Ascending aorta (tissue), 2 donors: ENCODE measurements around the gene CCL8. TPM values are rescaled to one million over a fixed set of nuclear protein-coding genes. Genes with fewer than 3 reads are reported as not detected.

Source experiments
- DNase-seq, 2 donors: peaks; one replicate each; pipeline ENCODE4 v3.0.0-alpha.2; 2019; ENCODE audit warnings: low spot score in 2 of 2
- H3K27ac ChIP-seq, 2 donors: fragments of 200-600 bp; sonication (generic); one replicate each; pipeline ENCODE4 v1.5.1; 2016 to 2017; ENCODE audit warnings: mild to moderate bottlenecking in 1 of 2
- H3K27me3 ChIP-seq: fragments of 200-600 bp; sonication (generic); one replicate; pipeline ENCODE4 v1.5.1; 2017
- H3K36me3 ChIP-seq, 2 donors: fragments of 200-600 bp; sonication (generic); one replicate each; pipeline ENCODE4 v1.5.1; 2016
- H3K4me1 ChIP-seq, 2 donors: fragments of 200-600 bp; sonication (generic); one replicate each; pipeline ENCODE4 v1.5.1; 2016 to 2017; ENCODE audit warnings: mild to moderate bottlenecking in 1 of 2
- H3K4me3 ChIP-seq, 2 donors: fragments of 200-600 bp; sonication (generic); one replicate each; pipeline ENCODE4 v1.5.1; 2016 to 2017; ENCODE audit warnings: mild to moderate bottlenecking in 1 of 2
- H3K9me3 ChIP-seq, 2 donors: fragments of 200-600 bp; sonication (generic); one replicate each; pipeline ENCODE4 v1.5.1; 2016
- CTCF ChIP-seq, 3 experiments: fragments of 200-600 bp in 2 of 3; fragments of 450-650 bp in 1 of 3; sonication (generic) in 2 of 3; IDR thresholded peaks; one replicate each; pipeline ENCODE4 v1.5.1; 2016 to 2019; ENCODE audit warnings: antibody characterized with exemption in 3 of 3, mild to moderate bottlenecking in 1 of 3, moderate library complexity in 1 of 3
- intact Hi-C: fragments of 100-400 bp; cut with DNase I; formaldehyde crosslinking; loops from one replicate; pipeline ENCODE4 v1.15.1; 2023
- total RNA-seq: library from RNA; depleted of rRNA; stranded (reverse); fragments of >200 nt; gene quantifications from one replicate; pipeline ENCODE4 v1.1.0, GENCODE V29; 2016

Gene CCL8
- total RNA-seq, 1 donor from 2014 or later = not detected

GRCh38 chr17:34300652-34301370, 18.4 kb upstream of the CCL8 start:
- DNase-seq = no peak
- Histone ChIP-seq H3K9me3 (no peaks in the 10 kb centered on the region), H3K27ac (no peak overlapping the region), H3K27me3 (no peaks in the 10 kb centered on the region), H3K4me1 (peaks cover 3 to 5% of the 10 kb centered on the region in 2 donors), H3K36me3 (no peaks in the 10 kb centered on the region), H3K4me3 (no peak overlapping the region)
- no peak for TF ChIP-seq CTCF (IDR thresholded peaks at IDR 0.05)
- intact Hi-C loops = no loop called here

- peaks cover 3 to 7% of the 10 kb centered on the region in 2 donors for H3K4me1 ChIP-seq
- H3K36me3 ChIP-seq = no peaks in the 10 kb centered on the region
- no peak for TF ChIP-seq CTCF (IDR thresholded peaks at IDR 0.05)
- H3K27me3 ChIP-seq = no peaks in the 10 kb centered on the region
- H3K9me3 ChIP-seq = no peaks in the 10 kb centered on the region
- intact Hi-C loops = no loop called here
- H3K27ac ChIP-seq = no peak overlapping the region
- H3K4me3 ChIP-seq = no peak overlapping the region
- DNase-seq = no peak
Measured at GRCh38 chr17:34301986-34302385, 17.2 kb upstream of the CCL8 start.

GRCh38 chr17:34302636-34303035, 16.6 kb upstream of the CCL8 start:
- TF ChIP-seq CTCF (IDR thresholded peaks at IDR 0.05) = no peak
- intact Hi-C loops = no loop called here
- no peaks in the 10 kb centered on the region for H3K36me3 ChIP-seq

GRCh38 chr17:34303606-34304005, 15.6 kb upstream of the CCL8 start:
- Histone ChIP-seq H3K9me3 (no peaks in the 10 kb centered on the region), H3K27ac (no peak overlapping the region), H3K36me3 (no peaks in the 10 kb centered on the region), H3K4me1 (peaks cover 3 to 10% of the 10 kb centered on the region in 2 donors), H3K27me3 (no peaks in the 10 kb centered on the region), H3K4me3 (no peak overlapping the region)
- intact Hi-C loops = no loop called here
- TF ChIP-seq CTCF (IDR thresholded peaks at IDR 0.05) = no peak
- no peak for DNase-seq

More at GRCh38 chr17:34302636-34303035, 16.6 kb upstream of the CCL8 start:
- Histone ChIP-seq H3K4me3 (no peak overlapping the region), H3K27me3 (no peaks in the 10 kb centered on the region), H3K9me3 (no peaks in the 10 kb centered on the region), H3K27ac (no peak overlapping the region), H3K4me1 (peaks cover 3 to 10% of the 10 kb centered on the region in 2 donors)
- DNase-seq = no peak

GRCh38 chr17:34305061-34305460, 14.2 kb upstream of the CCL8 start:
- no peaks in the 10 kb centered on the region for H3K27me3 ChIP-seq
- peaks cover 3 to 10% of the 10 kb centered on the region in 2 donors for H3K4me1 ChIP-seq
- intact Hi-C loops = loop anchor here (5.0 kb wide), 1 partner anchor 58 kb away; no protein-coding TSS in a partner anchor
- H3K36me3 ChIP-seq = no peaks in the 10 kb centered on the region
- H3K9me3 ChIP-seq = no peaks in the 10 kb centered on the region
- H3K4me3 ChIP-seq = no peak overlapping the region
- no peak for TF ChIP-seq CTCF (IDR thresholded peaks at IDR 0.05)
- DNase-seq = no peak
- no peak overlapping the region for H3K27ac ChIP-seq
